Caco-2 (cell line): ENCODE data around the gene TSHZ2. TPM values are rescaled to one million over a fixed set of nuclear protein-coding genes. Genes with fewer than 3 reads are reported as not detected.
A peak's percentile ranks its signal among the peaks of the same experiment; 100 is the strongest.

Experiments
- BruUV-seq: library from RNA; stranded (reverse); fragments of 400-500 nt; replicated peaks from 2 replicates; lab custom pipeline; 2021; lab: Mats Ljungman, UMichigan
- CTCF ChIA-PET: fragments of 300-600 bp; sonication (Branson Sonifier 250); formaldehyde crosslinking; loops from one replicate; lab custom pipeline; 2022; ENCODE audit warnings: antibody characterized with exemption; lab: Charles Lee
- POLR2A ChIA-PET: fragments of 300-600 bp; sonication (Branson Sonifier 250); formaldehyde crosslinking; loops from one replicate; lab custom pipeline; 2022; ENCODE audit warnings: antibody characterized with exemption; lab: Charles Lee
- DNase-seq, 2 experiments: peaks; one replicate each; pipeline versions ENCODE4 v3.0.0 to v3.0.0-alpha.2; 2020 to 2022
- H3K27me3 ChIP-seq: replicated peaks from 2 replicates; pipeline ENCODE4 v1.6.0; 2011; ENCODE audit warnings: low read length; ENCODE audit not compliant: control insufficient read depth, insufficient read depth
- H3K36me3 ChIP-seq: 2 replicates; pipeline ENCODE4 v1.5.1; 2011; ENCODE audit warnings: low read length; ENCODE audit not compliant: control insufficient read depth, insufficient read depth
- H3K4me1 ChIP-seq: fragments of 250-450 bp; sonication (Bioruptor Pico); 2 replicates; pipeline ENCODE4 v1.5.1; 2020; ENCODE audit warnings: mild to moderate bottlenecking
- H3K4me3 ChIP-seq: 2 replicates; pipeline ENCODE4 v1.5.1; 2011; ENCODE audit warnings: low read depth, mild to moderate bottlenecking, control low read depth, low read length
- H3K9me3 ChIP-seq: fragments of 250-450 bp; sonication (Bioruptor Pico); 2 replicates; pipeline ENCODE4 v1.5.1; 2020; ENCODE audit warnings: mild to moderate bottlenecking, moderate library complexity
- H3K27ac Mint-ChIP-seq: one replicate; pipeline ENCODE4 v1.8.0; 2022; ENCODE audit warnings: mixed read lengths; ENCODE audit not compliant: unreplicated experiment
- H3K27me3 Mint-ChIP-seq: one replicate; pipeline ENCODE4 v1.8.0; 2022; ENCODE audit warnings: mixed read lengths; ENCODE audit not compliant: insufficient read depth, unreplicated experiment
- H3K36me3 Mint-ChIP-seq: one replicate; pipeline ENCODE4 v1.8.0; 2022; ENCODE audit warnings: mild to moderate bottlenecking, mixed read lengths; ENCODE audit not compliant: insufficient read depth, unreplicated experiment
- H3K4me1 Mint-ChIP-seq: one replicate; pipeline ENCODE4 v1.8.0; 2022; ENCODE audit warnings: low read depth, mixed read lengths; ENCODE audit not compliant: unreplicated experiment
- H3K4me3 Mint-ChIP-seq: one replicate; pipeline ENCODE4 v1.8.0; 2022; ENCODE audit warnings: mild to moderate bottlenecking, moderate library complexity, mixed read lengths; ENCODE audit not compliant: unreplicated experiment
- H3K9me3 Mint-ChIP-seq: one replicate; pipeline ENCODE4 v1.8.0; 2022; ENCODE audit warnings: mixed read lengths; ENCODE audit not compliant: unreplicated experiment
- intact Hi-C: fragments of 100-400 bp; cut with micrococcal nuclease; formaldehyde crosslinking; loops from one replicate; pipeline ENCODE4 v1.10.0; 2022; ENCODE audit not compliant: unreplicated experiment
- total RNA-seq: library from RNA; stranded (reverse); gene quantifications from 2 replicates; pipeline ENCODE4 v1.2.3, GENCODE V29; 2022
- TF ChIP-seq, protein P1 (sequence below), 2 experiments: fragments of 200-600 bp in 1 of 2; IDR thresholded peaks; 1 replicate in 1 of 2; 2 replicates in 1 of 2; pipeline versions ENCODE4 v1.5.1 to v1.8.0; 2011 to 2022; ENCODE audit warnings: antibody characterized with exemption in 1 of 2, control low read depth in 1 of 2, inconsistent platforms in 1 of 2, low read depth in 1 of 2, low read length in 1 of 2, mild to moderate bottlenecking in 1 of 2, moderate library complexity in 1 of 2; ENCODE audit not compliant: insufficient read depth in 1 of 2, severe bottlenecking in 1 of 2, unreplicated experiment in 1 of 2

TSHZ2 gene
- total RNA-seq, 1 experiment from 2014 or later: 0.07 TPM

DNA sequence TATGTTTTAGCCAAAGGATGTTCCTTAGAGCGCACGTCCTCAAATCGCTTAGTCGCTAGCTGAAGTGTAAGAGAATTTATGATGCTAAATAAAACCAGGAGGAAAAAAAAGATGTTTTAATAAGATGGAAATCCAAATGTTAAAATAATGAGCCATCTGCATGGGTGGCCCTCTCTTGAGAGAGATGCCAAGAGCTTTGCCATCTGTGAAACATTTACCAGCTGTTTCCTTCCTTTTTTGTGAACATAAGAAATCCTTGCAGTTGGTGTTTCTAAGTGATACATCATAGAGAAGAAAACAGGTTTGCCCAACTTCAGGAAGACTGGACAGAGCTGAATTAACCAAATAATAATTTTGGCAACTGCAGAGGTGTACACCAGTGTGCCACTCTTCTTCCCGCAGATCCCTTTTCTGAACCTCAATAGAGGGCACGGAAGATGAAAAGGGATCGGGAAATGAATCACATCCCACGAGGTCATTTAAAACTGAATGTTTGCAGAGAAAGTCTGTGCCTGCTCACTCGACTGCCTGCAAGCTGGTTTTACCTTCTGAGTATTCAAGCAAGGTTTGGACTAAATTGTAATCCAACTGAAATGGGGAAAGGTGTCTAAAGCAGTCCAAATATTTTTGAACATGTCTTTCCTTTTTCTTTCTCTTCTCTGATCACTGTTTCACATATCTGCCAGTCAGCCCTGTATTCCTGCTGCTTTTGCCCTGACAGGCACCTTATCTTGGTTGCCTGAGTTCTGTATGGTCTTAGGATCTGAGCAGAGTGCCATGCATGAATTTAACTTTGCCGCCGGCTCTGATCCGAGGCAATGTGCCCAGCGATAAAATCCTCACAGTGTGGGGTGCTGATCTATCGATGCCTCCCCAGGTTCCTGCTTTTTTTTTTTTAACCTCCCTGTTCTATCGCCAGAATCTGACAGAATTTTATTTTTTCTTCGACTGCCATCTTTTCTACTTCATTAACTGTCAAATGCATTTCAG, 35.5 kb upstream of the TSHZ2 start:
- no peak for DNase-seq
- H3K4me1 Mint-ChIP-seq: no peaks in the 10 kb centered on the region
- no peaks in the 10 kb centered on the region for H3K9me3 Mint-ChIP-seq
- no TSS peak for BruUV-seq
- intact Hi-C loops: no loop called here
- CTCF ChIA-PET: interaction anchor here (0.6 to 0.7 kb wide), 3 partner anchors 19 to 90 kb away, joined by 3 to 4 read pairs (median 3); no protein-coding TSS in a partner anchor
- Histone ChIP-seq H3K27me3 (no peaks in the 10 kb centered on the region), H3K4me3 (no peak overlapping the region), H3K9me3 (no peaks in the 10 kb centered on the region), H3K4me1 (no peaks in the 10 kb centered on the region), H3K36me3 (no peaks in the 10 kb centered on the region)
- H3K4me3 Mint-ChIP-seq: no peak overlapping the region
- no peaks in the 10 kb centered on the region for H3K36me3 Mint-ChIP-seq
- no peaks in the 10 kb centered on the region for H3K27me3 Mint-ChIP-seq
- POLR2A ChIA-PET: no interaction called here
- TF ChIP-seq, protein P1, sequence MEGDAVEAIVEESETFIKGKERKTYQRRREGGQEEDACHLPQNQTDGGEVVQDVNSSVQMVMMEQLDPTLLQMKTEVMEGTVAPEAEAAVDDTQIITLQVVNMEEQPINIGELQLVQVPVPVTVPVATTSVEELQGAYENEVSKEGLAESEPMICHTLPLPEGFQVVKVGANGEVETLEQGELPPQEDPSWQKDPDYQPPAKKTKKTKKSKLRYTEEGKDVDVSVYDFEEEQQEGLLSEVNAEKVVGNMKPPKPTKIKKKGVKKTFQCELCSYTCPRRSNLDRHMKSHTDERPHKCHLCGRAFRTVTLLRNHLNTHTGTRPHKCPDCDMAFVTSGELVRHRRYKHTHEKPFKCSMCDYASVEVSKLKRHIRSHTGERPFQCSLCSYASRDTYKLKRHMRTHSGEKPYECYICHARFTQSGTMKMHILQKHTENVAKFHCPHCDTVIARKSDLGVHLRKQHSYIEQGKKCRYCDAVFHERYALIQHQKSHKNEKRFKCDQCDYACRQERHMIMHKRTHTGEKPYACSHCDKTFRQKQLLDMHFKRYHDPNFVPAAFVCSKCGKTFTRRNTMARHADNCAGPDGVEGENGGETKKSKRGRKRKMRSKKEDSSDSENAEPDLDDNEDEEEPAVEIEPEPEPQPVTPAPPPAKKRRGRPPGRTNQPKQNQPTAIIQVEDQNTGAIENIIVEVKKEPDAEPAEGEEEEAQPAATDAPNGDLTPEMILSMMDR (IDR thresholded peaks at IDR 0.05; ENCODE audit: insufficient read depth in 1 of 2, low read depth in 1 of 2, low read length in 1 of 2, severe bottlenecking in 1 of 2, unreplicated experiment in 1 of 2): no peak
- H3K27ac Mint-ChIP-seq: no peak overlapping the region

GRCh38 chr20:52937591-52938100, 34.5 kb upstream of the TSHZ2 start:
- Histone ChIP-seq H3K36me3 (no peaks in the 10 kb centered on the region), H3K9me3 (no peaks in the 10 kb centered on the region), H3K27me3 (no peaks in the 10 kb centered on the region), H3K4me3 (no peak overlapping the region), H3K4me1 (no peaks in the 10 kb centered on the region)
- intact Hi-C loops: no loop called here
- BruUV-seq: no TSS peak
- no peaks in the 10 kb centered on the region for H3K36me3 Mint-ChIP-seq
- no peaks in the 10 kb centered on the region for H3K27me3 Mint-ChIP-seq
- H3K4me1 Mint-ChIP-seq: no peaks in the 10 kb centered on the region
- H3K27ac Mint-ChIP-seq: no peak overlapping the region
- DNase-seq: peak; percentile 51 to 53
- POLR2A ChIA-PET: no interaction called here
- CTCF ChIA-PET: interaction anchor here (0.7 to 0.8 kb wide), 3 partner anchors 20 to 47 kb away, joined by 3 read pairs; no protein-coding TSS in a partner anchor
- H3K9me3 Mint-ChIP-seq: no peaks in the 10 kb centered on the region
- TF ChIP-seq, protein P1 (IDR thresholded peaks at IDR 0.05; ENCODE audit: insufficient read depth in 1 of 2, low read depth in 1 of 2, low read length in 1 of 2, severe bottlenecking in 1 of 2, unreplicated experiment in 1 of 2): peak in 1 of 2 experiments; percentile 39
- H3K4me3 Mint-ChIP-seq: no peak overlapping the region

- no peaks in the 10 kb centered on the region for H3K27me3 Mint-ChIP-seq
- no peak for DNase-seq
- no peaks in the 10 kb centered on the region for H3K36me3 Mint-ChIP-seq
- Histone ChIP-seq H3K36me3 (no peaks in the 10 kb centered on the region), H3K4me3 (no peak overlapping the region), H3K27me3 (no peaks in the 10 kb centered on the region), H3K9me3 (no peaks in the 10 kb centered on the region), H3K4me1 (peaks cover 9% of the 10 kb centered on the region)
- POLR2A ChIA-PET: no interaction called here
- H3K4me3 Mint-ChIP-seq: no peak overlapping the region
- CTCF ChIA-PET: no interaction called here
- peaks cover 5% of the 10 kb centered on the region for H3K4me1 Mint-ChIP-seq
- intact Hi-C loops: no loop called here
- no TSS peak for BruUV-seq
- no peak overlapping the region for H3K27ac Mint-ChIP-seq
- TF ChIP-seq, protein P1 (IDR thresholded peaks at IDR 0.05; ENCODE audit: insufficient read depth in 1 of 2, low read depth in 1 of 2, low read length in 1 of 2, severe bottlenecking in 1 of 2, unreplicated experiment in 1 of 2): no peak
- H3K9me3 Mint-ChIP-seq: no peaks in the 10 kb centered on the region
Observed at GRCh38 chr20:52939141-52939540, 33.0 kb upstream of the TSHZ2 start.
